Measurements from ENCODE around the gene AMER3.

GRCh38 chr2:130762031-130762909, 6.9 kb downstream of the AMER3 start:
- TF ChIP-seq CTCF (conservative IDR thresholded peaks at IDR 0.05; ENCODE audit: low read depth, low read length), result no peak
- no peak for TF ChIP-seq POLR2A (IDR thresholded peaks at IDR 0.05; ENCODE audit: low read depth, low read length)
- TF ChIP-seq MAZ (IDR thresholded peaks at IDR 0.05; ENCODE audit: borderline replicate concordance, low read depth, low read length), result no peak
- TF ChIP-seq RAD21 (IDR thresholded peaks at IDR 0.05; ENCODE audit: low read length), result no peak
- TF ChIP-seq RCOR1 (IDR thresholded peaks at IDR 0.05; ENCODE audit: insufficient replicate concordance, low read length), result no peak
- no peak for TF ChIP-seq BHLHE40 (IDR thresholded peaks at IDR 0.05; ENCODE audit: low read depth, low read length)
- no peak for TF ChIP-seq MXI1 (IDR thresholded peaks at IDR 0.05; ENCODE audit: borderline replicate concordance, low read depth, low read length)
- TF ChIP-seq CEBPB (IDR thresholded peaks at IDR 0.05; ENCODE audit: low read depth, low read length), result no peak
- TF ChIP-seq ELK1 (IDR thresholded peaks at IDR 0.05; ENCODE audit: borderline replicate concordance, low read depth, low read length), result no peak
- no peak for TF ChIP-seq FOS (IDR thresholded peaks at IDR 0.05; ENCODE audit: low read depth, low read length)
- TF ChIP-seq MAFK (IDR thresholded peaks at IDR 0.05; ENCODE audit: low read depth, low read length), result no peak
